ENCODE data around the gene ERC2. TPM values are rescaled to one million over a fixed set of nuclear protein-coding genes. Genes with fewer than 3 reads are reported as not detected.

ERC2 gene
- total RNA-seq, 1 donor from 2014 or later, result 1.5 TPM

GRCh38 chr3:55668359-55668758 is 799.9 kb downstream of the ERC2 start:
- intact Hi-C loops (cut with DNase I), result no loop called here
- Histone ChIP-seq H3K4me3 (no peak overlapping the region), H3K27me3 (ENCODE audit: low read depth) (no peaks in the 10 kb centered on the region), H3K36me3 (no peaks in the 10 kb centered on the region), H3K9me3 (no peaks in the 10 kb centered on the region), H3K4me1 (no peaks in the 10 kb centered on the region), H3K27ac (no peak overlapping the region)
- TF ChIP-seq CTCF (IDR thresholded peaks at IDR 0.05), result no peak
- no peak for DNase-seq
- no peak for ATAC-seq

GRCh38 chr3:55664387-55664786 is 803.9 kb downstream of the ERC2 start:
- intact Hi-C loops (cut with DNase I), result no loop called here
- Histone ChIP-seq H3K27me3 (ENCODE audit: low read depth) (no peaks in the 10 kb centered on the region), H3K36me3 (no peaks in the 10 kb centered on the region), H3K4me3 (no peak overlapping the region), H3K9me3 (no peaks in the 10 kb centered on the region), H3K27ac (no peak overlapping the region), H3K4me1 (no peaks in the 10 kb centered on the region)
- no peak for TF ChIP-seq CTCF (IDR thresholded peaks at IDR 0.05)
- no peak for DNase-seq
- no peak for ATAC-seq

GRCh38 chr3:55662683-55663082 is 805.6 kb downstream of the ERC2 start:
- TF ChIP-seq CTCF (IDR thresholded peaks at IDR 0.05), result no peak
- intact Hi-C loops (cut with DNase I), result no loop called here
- H3K36me3 ChIP-seq, result no peaks in the 10 kb centered on the region
- no peak for DNase-seq
- no peak overlapping the region for H3K4me3 ChIP-seq
- H3K27ac ChIP-seq, result no peak overlapping the region
- no peaks in the 10 kb centered on the region for H3K4me1 ChIP-seq
- no peak for ATAC-seq
- no peaks in the 10 kb centered on the region for H3K27me3 ChIP-seq (ENCODE audit: low read depth)
- H3K9me3 ChIP-seq, result no peaks in the 10 kb centered on the region

- DNase-seq (no peak), ATAC-seq (no peak)
- H3K9me3 ChIP-seq, result no peaks in the 10 kb centered on the region
- TF ChIP-seq CTCF (IDR thresholded peaks at IDR 0.05), result no peak
- H3K4me1 ChIP-seq, result no peaks in the 10 kb centered on the region
- no peaks in the 10 kb centered on the region for H3K27me3 ChIP-seq (ENCODE audit: low read depth)
- no peaks in the 10 kb centered on the region for H3K36me3 ChIP-seq
- H3K27ac ChIP-seq, result no peak overlapping the region
- H3K4me3 ChIP-seq, result no peak overlapping the region
- intact Hi-C loops (cut with DNase I), result no loop called here
These were observed 806.7 kb downstream of the ERC2 start for GRCh38 chr3:55661571-55661970.

GRCh38 chr3:55661141-55661540 is 807.1 kb downstream of the ERC2 start:
- TF ChIP-seq CTCF (IDR thresholded peaks at IDR 0.05), result no peak
- no peak overlapping the region for H3K27ac ChIP-seq
- no peaks in the 10 kb centered on the region for H3K36me3 ChIP-seq
- no peak for DNase-seq
- H3K9me3 ChIP-seq, result no peaks in the 10 kb centered on the region
- no peak overlapping the region for H3K4me3 ChIP-seq
- H3K27me3 ChIP-seq (ENCODE audit: low read depth), result no peaks in the 10 kb centered on the region
- ATAC-seq, result no peak
- intact Hi-C loops (cut with DNase I), result no loop called here
- no peaks in the 10 kb centered on the region for H3K4me1 ChIP-seq

GRCh38 chr3:55660642-55661041 is 807.6 kb downstream of the ERC2 start:
- ATAC-seq, result no peak
- no peak for TF ChIP-seq CTCF (IDR thresholded peaks at IDR 0.05)

More at GRCh38 chr3:55660642-55661041, 807.6 kb downstream of the ERC2 start:
- no peaks in the 10 kb centered on the region for H3K4me1 ChIP-seq
- H3K36me3 ChIP-seq, result no peaks in the 10 kb centered on the region
- no peaks in the 10 kb centered on the region for H3K27me3 ChIP-seq (ENCODE audit: low read depth)
- intact Hi-C loops (cut with DNase I), result no loop called here
- H3K4me3 ChIP-seq, result no peak overlapping the region
- DNase-seq, result no peak
- no peaks in the 10 kb centered on the region for H3K9me3 ChIP-seq
- H3K27ac ChIP-seq, result no peak overlapping the region

All from lower lobe of right lung (tissue), 2 donors.